Measurements from ENCODE around the gene INPP5D.

Gene INPP5D

DNA sequence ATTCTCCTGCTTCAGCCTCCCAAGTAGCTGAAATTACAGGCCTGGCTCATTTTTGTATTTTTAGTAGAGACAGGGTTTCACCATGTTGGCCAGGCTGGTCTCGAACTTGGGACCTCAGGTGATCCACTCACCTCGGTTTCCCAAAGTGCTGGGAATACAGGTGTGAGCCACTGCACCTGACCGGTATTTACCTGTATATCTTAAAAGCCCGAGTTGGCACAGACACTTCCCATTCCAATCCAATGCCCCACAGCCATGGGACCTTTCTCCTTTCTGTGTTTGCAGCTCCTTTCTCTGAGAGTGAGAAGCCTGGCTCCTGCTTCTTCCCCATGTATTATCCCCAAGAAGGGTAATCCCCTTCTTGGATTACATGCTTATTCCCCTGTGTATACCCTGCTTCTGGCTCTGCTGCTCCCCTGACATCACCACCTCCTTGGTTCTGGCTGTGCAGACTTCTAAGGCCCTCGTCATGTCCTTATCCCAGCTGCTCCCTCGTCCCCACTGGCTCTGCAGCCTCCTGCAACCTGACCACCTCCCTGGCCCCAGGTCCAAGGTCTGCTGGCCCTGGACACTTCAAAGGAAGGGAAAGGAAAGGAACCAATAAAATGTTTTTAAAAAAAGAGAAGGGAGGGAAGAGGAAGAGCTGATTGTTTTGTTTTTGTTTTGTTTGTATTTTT lies 52.8 kb downstream of the INPP5D start:
- H3K36me3 ChIP-seq (ENCODE audit: low read length): no peaks in the 10 kb centered on the region
- no peaks in the 10 kb centered on the region for H3K27me3 ChIP-seq (ENCODE audit: low read length)
- H3F3A ChIP-seq (ENCODE audit: insufficient read depth): no peaks in the 10 kb centered on the region
- peaks cover 96% of the 10 kb centered on the region for H3K79me2 ChIP-seq (ENCODE audit: insufficient read depth, low read length)
- H3K27ac ChIP-seq (ENCODE audit: low read depth, low read length): no peak overlapping the region
- H3K9me2 ChIP-seq (replicated peaks; ENCODE audit: insufficient read depth, low read length): no peaks in the 10 kb centered on the region
- H4K20me1 ChIP-seq (ENCODE audit: low read depth, low read length): peaks cover 4% of the 10 kb centered on the region; the same call in 1 of the 2 replicates
- H3K4me3 ChIP-seq (ENCODE audit: insufficient read depth, low read length, poor library complexity, severe bottlenecking): no peak overlapping the region
- H2AFZ ChIP-seq (ENCODE audit: low read depth, low read length, severe bottlenecking): no peak overlapping the region
- H3K9ac ChIP-seq (ENCODE audit: low read length): no peak overlapping the region
- no peaks in the 10 kb centered on the region for H3K9me3 ChIP-seq (ENCODE audit: insufficient read depth, low read length)
- H3K4me2 ChIP-seq (ENCODE audit: low read depth, low read length, poor library complexity, severe bottlenecking): no peak overlapping the region
- TF ChIP-seq CTCF (IDR thresholded peaks at IDR 0.05; ENCODE audit: insufficient read depth, low read length, poor library complexity, severe bottlenecking) (no peak), EZH2phosphoT487 (conservative IDR thresholded peaks at IDR 0.05; ENCODE audit: low read length) (no peak)

DNA sequence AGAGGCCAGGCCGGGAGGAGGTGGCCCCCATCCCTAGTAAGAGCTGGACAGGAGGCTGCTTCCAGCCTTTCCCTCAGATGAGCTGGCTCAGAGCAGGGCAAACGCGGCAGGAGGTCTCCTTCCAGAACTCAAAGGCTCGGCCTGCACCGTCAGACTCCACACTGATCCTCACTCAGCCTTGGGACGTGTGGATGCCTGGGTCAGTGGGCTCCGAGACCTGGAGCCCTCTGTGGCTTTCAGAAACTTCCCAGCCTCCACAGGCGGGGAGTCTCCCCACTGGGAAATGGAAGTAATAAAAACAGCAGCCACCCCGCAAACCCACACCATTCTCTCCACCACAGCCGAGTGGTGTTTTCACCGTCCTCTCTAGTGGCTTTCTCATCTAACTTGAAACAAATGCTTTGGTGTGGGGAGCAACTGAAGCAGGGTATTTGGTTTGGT lies 54.3 kb downstream of the INPP5D start:
- Histone ChIP-seq H3K9me3 (ENCODE audit: insufficient read depth, low read length) (no peaks in the 10 kb centered on the region), H3K27me3 (ENCODE audit: low read length) (no peaks in the 10 kb centered on the region), H3K79me2 (ENCODE audit: insufficient read depth, low read length) (peaks cover 96% of the 10 kb centered on the region), H3K4me2 (ENCODE audit: low read depth, low read length, poor library complexity, severe bottlenecking) (no peak overlapping the region), H3K9ac (ENCODE audit: low read length) (no peak overlapping the region), H3K4me3 (ENCODE audit: insufficient read depth, low read length, poor library complexity, severe bottlenecking) (no peak overlapping the region), H4K20me1 (ENCODE audit: low read depth, low read length) (peaks cover 4% of the 10 kb centered on the region; the same call in 1 of the 2 replicates), H2AFZ (ENCODE audit: low read depth, low read length, severe bottlenecking) (no peak overlapping the region), H3K36me3 (ENCODE audit: low read length) (no peaks in the 10 kb centered on the region), H3K9me2 (replicated peaks; ENCODE audit: insufficient read depth, low read length) (no peaks in the 10 kb centered on the region), H3F3A (ENCODE audit: insufficient read depth) (no peaks in the 10 kb centered on the region), H3K27ac (ENCODE audit: low read depth, low read length) (no peak overlapping the region)
- no peak for TF ChIP-seq CTCF (IDR thresholded peaks at IDR 0.05; ENCODE audit: insufficient read depth, low read length, poor library complexity, severe bottlenecking)
- no peak for TF ChIP-seq EZH2phosphoT487 (conservative IDR thresholded peaks at IDR 0.05; ENCODE audit: low read length)

DNA sequence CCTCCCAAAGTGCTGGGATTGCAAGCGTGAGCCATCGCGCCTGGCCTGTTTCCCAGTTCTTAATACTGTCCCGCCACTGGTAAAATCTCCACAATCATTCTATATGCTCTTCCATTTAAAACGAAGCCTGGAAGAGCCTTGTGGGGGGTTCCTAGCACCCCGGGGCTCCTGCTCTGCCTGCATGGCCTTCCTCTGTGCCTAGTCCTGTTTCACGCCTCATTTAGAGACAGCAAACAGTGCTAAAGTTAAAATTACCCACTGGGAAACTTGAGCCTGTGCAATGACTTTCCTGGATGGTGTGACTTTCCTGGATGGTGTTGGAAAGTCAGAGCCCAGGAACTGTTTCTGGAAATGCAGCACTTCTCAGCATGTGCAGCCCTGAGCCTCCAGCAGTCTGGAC lies 55.0 kb downstream of the INPP5D start:
- no peak overlapping the region for H3K4me2 ChIP-seq (ENCODE audit: low read depth, low read length, poor library complexity, severe bottlenecking)
- H3K27me3 ChIP-seq (ENCODE audit: low read length): no peaks in the 10 kb centered on the region
- TF ChIP-seq EZH2phosphoT487 (conservative IDR thresholded peaks at IDR 0.05; ENCODE audit: low read length): no peak
- no peak for TF ChIP-seq CTCF (IDR thresholded peaks at IDR 0.05; ENCODE audit: insufficient read depth, low read length, poor library complexity, severe bottlenecking)
- no peak overlapping the region for H3K9ac ChIP-seq (ENCODE audit: low read length)
- peaks cover 4% of the 10 kb centered on the region; the same call in 1 of the 2 replicates for H4K20me1 ChIP-seq (ENCODE audit: low read depth, low read length)
- H3K27ac ChIP-seq (ENCODE audit: low read depth, low read length): no peak overlapping the region
- H3F3A ChIP-seq (ENCODE audit: insufficient read depth): no peaks in the 10 kb centered on the region
- no peak overlapping the region for H3K4me3 ChIP-seq (ENCODE audit: insufficient read depth, low read length, poor library complexity, severe bottlenecking)
- no peaks in the 10 kb centered on the region for H3K9me2 ChIP-seq (replicated peaks; ENCODE audit: insufficient read depth, low read length)
- peaks cover 97% of the 10 kb centered on the region for H3K79me2 ChIP-seq (ENCODE audit: insufficient read depth, low read length)
- no peaks in the 10 kb centered on the region for H3K36me3 ChIP-seq (ENCODE audit: low read length)
- H2AFZ ChIP-seq (ENCODE audit: low read depth, low read length, severe bottlenecking): no peak overlapping the region
- H3K9me3 ChIP-seq (ENCODE audit: insufficient read depth, low read length): no peaks in the 10 kb centered on the region

Measured in SU-DHL-6 (cell line).